ENCODE data around the gene TNFAIP3.

- TF ChIP-seq CTCF (IDR thresholded peaks at IDR 0.05; ENCODE audit: borderline replicate concordance, extremely low read depth, low read length, poor library complexity, severe bottlenecking) (no peak), EZH2 (IDR thresholded peaks at IDR 0.05; ENCODE audit: borderline replicate concordance, low read depth, low read length, severe bottlenecking) (no peak)
Measured at GRCh38 chr6:137915790-137916189, 48.7 kb downstream of the TNFAIP3 start.
